HG03108 (cell line): Measurements from ENCODE around the gene GLT8D2.

Experiments
- ATAC-seq: cut with Tn5 transposase; IDR thresholded peaks from one replicate; pipeline ENCODE4 v1.9.1; 2021; ENCODE audit warnings: moderate library complexity; ENCODE audit not compliant: unreplicated experiment

Gene GLT8D2

GRCh38 chr12:103955811-103956508, 94.0 kb downstream of the GLT8D2 start:
- no peak for ATAC-seq

- ATAC-seq, result no peak
These were observed 97.5 kb downstream of the GLT8D2 start for GRCh38 chr12:103952497-103952896.

GRCh38 chr12:103948746-103949406, 101.1 kb downstream of the GLT8D2 start:
- no peak for ATAC-seq

- ATAC-seq, result no peak
These were observed 102.0 kb downstream of the GLT8D2 start for GRCh38 chr12:103947871-103948555.

GRCh38 chr12:103944964-103945363, 105.0 kb downstream of the GLT8D2 start:
- no peak for ATAC-seq
